Ovary (tissue), 3 donors: Measurements from ENCODE around the gene NDST3.
A peak's percentile ranks its signal among the peaks of the same experiment; 100 is the strongest.

Source experiments
- CTCF ChIP-seq, 3 donors: fragments of 450-650 bp in 2 of 3; fragments of 200-600 bp in 1 of 3; IDR thresholded peaks; one replicate each; pipeline versions ENCODE4 v1.5.1 to v1.8.0; 2016 to 2022; ENCODE audit warnings: antibody characterized with exemption in 3 of 3, mild to moderate bottlenecking in 1 of 3
- POLR2A ChIP-seq: fragments of 450-650 bp; IDR thresholded peaks from one replicate; pipeline ENCODE4 v1.6.1; 2017; ENCODE audit warnings: antibody characterized with exemption, mild to moderate bottlenecking, moderate library complexity
- donor health status: DM: no; HTN: no; CAD: no.

GRCh38 chr4:118224243-118224829, 190.1 kb downstream of the NDST3 start:
- peak in 2 of 3 donors; percentile 22 to 36 for TF ChIP-seq CTCF (IDR thresholded peaks at IDR 0.05)
- no peak for TF ChIP-seq POLR2A
